HG03045 (cell line): ENCODE measurements around the gene PISD.

Experiments
- ATAC-seq: cut with Tn5 transposase; IDR thresholded peaks from one replicate; pipeline ENCODE4 v1.9.1; 2021; ENCODE audit warnings: mild to moderate bottlenecking, moderate library complexity; ENCODE audit not compliant: unreplicated experiment

Gene PISD

GRCh38 chr22:31652911-31653684 lies 8.9 kb downstream of the PISD start:
- no peak for ATAC-seq

- ATAC-seq, result no peak
Measured at GRCh38 chr22:31652088-31652487, 9.9 kb downstream of the PISD start.

GRCh38 chr22:31651664-31652063 lies 10.4 kb downstream of the PISD start:
- ATAC-seq, result no peak

- no peak for ATAC-seq
Measured at GRCh38 chr22:31650391-31650790, 11.6 kb downstream of the PISD start.

GRCh38 chr22:31647523-31648320 lies 14.3 kb downstream of the PISD start:
- ATAC-seq, result no peak

- no peak for ATAC-seq
Measured at GRCh38 chr22:31647066-31647465, 14.9 kb downstream of the PISD start.

GRCh38 chr22:31646186-31647019 lies 15.6 kb downstream of the PISD start:
- ATAC-seq, result no peak

- no peak for ATAC-seq
Measured at GRCh38 chr22:31639436-31640039, 22.5 kb downstream of the PISD start.

GRCh38 chr22:31637891-31638618 lies 24.0 kb downstream of the PISD start:
- peak; percentile 18 for ATAC-seq

- peak; percentile 38 for ATAC-seq
Measured at GRCh38 chr22:31637447-31637890, 24.5 kb downstream of the PISD start.

GRCh38 chr22:31635638-31636306 lies 26.2 kb downstream of the PISD start:
- no peak for ATAC-seq

GRCh38 chr22:31631436-31631835 lies 30.6 kb downstream of the PISD start:
- ATAC-seq, result no peak

GRCh38 chr22:31630331-31631329 lies 31.4 kb downstream of the PISD start:
- ATAC-seq, result peak; percentile 48

- no peak for ATAC-seq
Measured at GRCh38 chr22:31629741-31630184, 32.3 kb downstream of the PISD start.

GRCh38 chr22:31628969-31629708 lies 32.9 kb downstream of the PISD start:
- ATAC-seq, result no peak

- no peak for ATAC-seq
Measured at GRCh38 chr22:31628362-31628761, 33.7 kb downstream of the PISD start.

GRCh38 chr22:31627223-31627731 lies 34.7 kb downstream of the PISD start:
- no peak for ATAC-seq
